SK-N-MC (cell line): ENCODE measurements around the gene HSD17B12.

ENCODE experiments used
- EZH2 ChIP-seq: fragments of 200-600 bp; sonication (generic); IDR thresholded peaks from one replicate; pipeline ENCODE4 v1.6.1; 2017; ENCODE audit warnings: antibody characterized with exemption
- FOXP2 ChIP-seq: optimal IDR thresholded peaks from 2 replicates; pipeline ENCODE3; 2011; ENCODE audit warnings: mild to moderate bottlenecking, moderate library complexity; ENCODE audit not compliant: insufficient read depth; ENCODE audit errors: extremely low read length, control extremely low read depth
- POLR2AphosphoS5 ChIP-seq: IDR thresholded peaks from 2 replicates; pipeline ENCODE4 v1.6.1; 2012; ENCODE audit warnings: mild to moderate bottlenecking, low read depth, low read length, borderline replicate concordance

- TF ChIP-seq EZH2 (no peak), POLR2AphosphoS5 (peak; percentile 89), FOXP2 (no peak)
Measured at GRCh38 chr11:43643898-43644620, 36.5 kb upstream of the HSD17B12 start.
